PC-9 (cell line): ENCODE data around the gene TRIM34.

Experiments
- EZH2 ChIP-seq: fragments of 200-600 bp; sonication (generic); IDR thresholded peaks from 2 replicates; pipeline ENCODE4 v1.8.0; 2017; ENCODE audit warnings: antibody characterized with exemption, low read depth
- TF ChIP-seq, protein P1 (sequence below): fragments of 200-600 bp; sonication (generic); conservative IDR thresholded peaks from 2 replicates; pipeline ENCODE4 v1.6.1; 2017; ENCODE audit warnings: mixed run types, antibody characterized with exemption, mild to moderate bottlenecking, moderate library complexity

DNA sequence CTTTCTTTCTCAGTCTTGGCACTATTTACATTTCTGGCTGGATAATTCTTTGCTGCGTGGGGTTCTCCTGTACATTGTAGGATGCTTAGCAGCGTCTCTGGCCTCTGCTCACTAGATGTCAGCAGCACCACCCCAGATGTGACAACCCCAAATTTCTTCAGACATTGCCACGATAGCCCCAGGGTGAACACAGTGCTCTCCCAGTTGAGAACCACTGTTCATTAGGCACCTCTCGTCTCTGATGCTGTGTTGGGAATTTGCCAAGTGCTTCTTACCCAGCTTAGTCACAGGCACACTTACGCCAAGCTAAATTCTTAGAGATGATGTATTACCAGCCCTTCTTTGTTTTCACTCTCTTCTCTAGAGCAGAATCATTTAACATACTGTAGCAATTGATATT lies 19.0 kb upstream of the TRIM34 start:
- TF ChIP-seq, protein P1, sequence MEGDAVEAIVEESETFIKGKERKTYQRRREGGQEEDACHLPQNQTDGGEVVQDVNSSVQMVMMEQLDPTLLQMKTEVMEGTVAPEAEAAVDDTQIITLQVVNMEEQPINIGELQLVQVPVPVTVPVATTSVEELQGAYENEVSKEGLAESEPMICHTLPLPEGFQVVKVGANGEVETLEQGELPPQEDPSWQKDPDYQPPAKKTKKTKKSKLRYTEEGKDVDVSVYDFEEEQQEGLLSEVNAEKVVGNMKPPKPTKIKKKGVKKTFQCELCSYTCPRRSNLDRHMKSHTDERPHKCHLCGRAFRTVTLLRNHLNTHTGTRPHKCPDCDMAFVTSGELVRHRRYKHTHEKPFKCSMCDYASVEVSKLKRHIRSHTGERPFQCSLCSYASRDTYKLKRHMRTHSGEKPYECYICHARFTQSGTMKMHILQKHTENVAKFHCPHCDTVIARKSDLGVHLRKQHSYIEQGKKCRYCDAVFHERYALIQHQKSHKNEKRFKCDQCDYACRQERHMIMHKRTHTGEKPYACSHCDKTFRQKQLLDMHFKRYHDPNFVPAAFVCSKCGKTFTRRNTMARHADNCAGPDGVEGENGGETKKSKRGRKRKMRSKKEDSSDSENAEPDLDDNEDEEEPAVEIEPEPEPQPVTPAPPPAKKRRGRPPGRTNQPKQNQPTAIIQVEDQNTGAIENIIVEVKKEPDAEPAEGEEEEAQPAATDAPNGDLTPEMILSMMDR = no peak
- no peak for TF ChIP-seq EZH2
